Prostate gland (tissue), 2 donors: Measurements from ENCODE around the gene MFAP1. TPM values are rescaled to one million over a fixed set of nuclear protein-coding genes. Genes with fewer than 3 reads are reported as not detected.

Source experiments
- DNase-seq: peaks from one replicate; pipeline ENCODE4 v3.0.0-alpha.2; 2019; ENCODE audit warnings: low spot score
- H3K27ac ChIP-seq, 2 donors: fragments of 200-600 bp; sonication (generic); 2 replicates each; pipeline ENCODE4 v1.5.1; 2017 to 2019
- H3K27me3 ChIP-seq: fragments of 200-600 bp; sonication (generic); replicated peaks from 2 replicates; pipeline ENCODE4 v1.5.1; 2019; ENCODE audit not compliant: insufficient read depth
- H3K36me3 ChIP-seq, 2 donors: fragments of 200-600 bp; sonication (generic); 1 replicate in 1 of 2; 2 replicates in 1 of 2; pipeline versions ENCODE4 v1.5.1 to v1.8.1; 2017 to 2019
- H3K4me1 ChIP-seq: fragments of 200-600 bp; sonication (generic); replicated peaks from 2 replicates; pipeline ENCODE4 v1.5.1; 2019
- H3K4me3 ChIP-seq, 2 donors: fragments of 200-600 bp; sonication (generic); 2 replicates each; pipeline ENCODE4 v1.5.1; 2017 to 2019
- H3K9me3 ChIP-seq: fragments of 200-600 bp; sonication (generic); 2 replicates; pipeline ENCODE4 v1.5.1; 2017
- POLR2A ChIP-seq: fragments of 450-650 bp; IDR thresholded peaks from one replicate; pipeline ENCODE4 v1.6.1; 2016; ENCODE audit warnings: antibody characterized with exemption, mild to moderate bottlenecking
- POLR2AphosphoS5 ChIP-seq: sonication (generic); formaldehyde crosslinking; IDR thresholded peaks from one replicate; pipeline ENCODE4 v1.6.1; 2017; ENCODE audit warnings: antibody characterized with exemption
- WGBS: methylation state at CpG from one replicate; pipeline ENCODE4 v1.1.5; 2018; 5-methylcytosine and 5-hydroxymethylcytosine counted together
- intact Hi-C: fragments of 100-400 bp; cut with DNase I; formaldehyde crosslinking; loops from one replicate; pipeline ENCODE4 v1.14.2; 2022
- total RNA-seq, 2 donors: library from RNA; depleted of rRNA; stranded (reverse); fragments of >200 nt; gene quantifications; one replicate each; pipeline ENCODE4 v1.1.0, GENCODE V29; 2016
- TF ChIP-seq, protein P1 (sequence below), 4 experiments: fragments of 200-600 bp in 2 of 4; fragments of 450-650 bp in 2 of 4; sonication (generic) in 2 of 4; IDR thresholded peaks; 1 replicate in 3 of 4; 2 replicates in 1 of 4; pipeline ENCODE4 v1.5.1; 2016 to 2019; ENCODE audit warnings: antibody characterized with exemption in 4 of 4, mild to moderate bottlenecking in 2 of 4, moderate library complexity in 2 of 4

Gene MFAP1
- total RNA-seq, 2 donors from 2014 or later: 19.3 to 27.5 TPM

GRCh38 chr15:43799209-43799944 is 25.1 kb downstream of the MFAP1 start:
- H3K36me3 ChIP-seq: peaks cover 0 to 2% of the 10 kb centered on the region in 2 donors
- TF ChIP-seq, protein P1, sequence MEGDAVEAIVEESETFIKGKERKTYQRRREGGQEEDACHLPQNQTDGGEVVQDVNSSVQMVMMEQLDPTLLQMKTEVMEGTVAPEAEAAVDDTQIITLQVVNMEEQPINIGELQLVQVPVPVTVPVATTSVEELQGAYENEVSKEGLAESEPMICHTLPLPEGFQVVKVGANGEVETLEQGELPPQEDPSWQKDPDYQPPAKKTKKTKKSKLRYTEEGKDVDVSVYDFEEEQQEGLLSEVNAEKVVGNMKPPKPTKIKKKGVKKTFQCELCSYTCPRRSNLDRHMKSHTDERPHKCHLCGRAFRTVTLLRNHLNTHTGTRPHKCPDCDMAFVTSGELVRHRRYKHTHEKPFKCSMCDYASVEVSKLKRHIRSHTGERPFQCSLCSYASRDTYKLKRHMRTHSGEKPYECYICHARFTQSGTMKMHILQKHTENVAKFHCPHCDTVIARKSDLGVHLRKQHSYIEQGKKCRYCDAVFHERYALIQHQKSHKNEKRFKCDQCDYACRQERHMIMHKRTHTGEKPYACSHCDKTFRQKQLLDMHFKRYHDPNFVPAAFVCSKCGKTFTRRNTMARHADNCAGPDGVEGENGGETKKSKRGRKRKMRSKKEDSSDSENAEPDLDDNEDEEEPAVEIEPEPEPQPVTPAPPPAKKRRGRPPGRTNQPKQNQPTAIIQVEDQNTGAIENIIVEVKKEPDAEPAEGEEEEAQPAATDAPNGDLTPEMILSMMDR (IDR thresholded peaks at IDR 0.05): no peak
- TF ChIP-seq POLR2A (no peak), POLR2AphosphoS5 (no peak)
- peak overlapping the region; percentile 94 to 97 for H3K27ac ChIP-seq
- intact Hi-C loops: no loop called here
- 69% methylated on average over 16 of the region's 16 CpGs for WGBS
- no peak overlapping the region for H3K4me3 ChIP-seq
- DNase-seq: peak; percentile 10
- H3K9me3 ChIP-seq: no peaks in the 10 kb centered on the region
- H3K27me3 ChIP-seq: no peaks in the 10 kb centered on the region
- peaks cover 26% of the 10 kb centered on the region for H3K4me1 ChIP-seq

DNA sequence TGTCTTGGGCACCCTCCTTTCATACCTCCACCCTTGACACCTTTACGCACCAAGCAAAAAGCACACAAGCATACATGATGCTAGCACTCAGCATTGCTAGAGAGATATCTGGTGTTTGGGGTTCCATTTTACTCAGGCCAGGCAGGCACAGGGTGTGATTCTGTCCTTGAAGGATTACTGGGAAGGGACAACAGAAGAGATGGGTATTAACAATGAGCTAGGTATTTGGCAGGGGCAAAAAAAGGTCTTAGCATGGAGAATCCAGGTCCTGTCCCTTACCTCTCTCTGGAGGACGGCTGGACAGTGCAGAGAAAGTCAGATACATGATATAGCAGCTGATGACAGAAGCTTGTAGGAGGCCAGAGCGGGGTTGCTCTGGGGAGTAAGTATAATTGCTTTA is 27.9 kb downstream of the MFAP1 start:
- no peaks in the 10 kb centered on the region for H3K9me3 ChIP-seq
- DNase-seq: no peak
- peak overlapping the region in 1 of 2 donors; percentile 94 for H3K27ac ChIP-seq
- H3K4me3 ChIP-seq: no peak overlapping the region
- H3K36me3 ChIP-seq: peaks cover 4 to 5% of the 10 kb centered on the region in 2 donors
- 90% methylated on average over 3 of the region's 3 CpGs for WGBS
- intact Hi-C loops: no loop called here
- H3K4me1 ChIP-seq: peaks cover 37% of the 10 kb centered on the region
- no peaks in the 10 kb centered on the region for H3K27me3 ChIP-seq
- TF ChIP-seq POLR2A (no peak), POLR2AphosphoS5 (no peak)
- TF ChIP-seq, protein P1 (IDR thresholded peaks at IDR 0.05): no peak

DNA sequence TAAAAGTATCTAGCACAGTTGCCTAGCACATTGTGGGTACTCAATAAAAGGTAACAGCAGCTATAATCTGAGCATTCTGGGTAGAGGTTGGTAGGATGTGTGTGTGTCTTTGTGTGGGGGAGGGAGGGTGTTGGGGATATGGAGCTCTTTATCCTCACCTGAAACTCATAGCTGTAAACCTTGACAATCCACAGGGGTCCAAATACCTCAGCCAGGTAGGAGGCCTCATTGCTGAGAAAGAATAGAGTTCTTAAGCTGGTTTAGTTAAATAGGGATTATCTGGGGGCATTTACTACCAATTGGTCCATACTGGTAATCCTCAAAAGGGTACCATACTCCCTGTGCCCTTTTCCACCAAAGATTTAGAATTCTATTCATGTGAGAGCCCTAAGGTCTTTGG is 28.5 kb downstream of the MFAP1 start:
- TF ChIP-seq POLR2AphosphoS5 (no peak), POLR2A (no peak)
- TF ChIP-seq, protein P1 (IDR thresholded peaks at IDR 0.05): no peak
- peaks cover 37% of the 10 kb centered on the region for H3K4me1 ChIP-seq
- H3K27me3 ChIP-seq: no peaks in the 10 kb centered on the region
- H3K4me3 ChIP-seq: no peak overlapping the region
- no peaks in the 10 kb centered on the region for H3K9me3 ChIP-seq
- H3K27ac ChIP-seq: peak overlapping the region in 1 of 2 donors; percentile 99
- DNase-seq: no peak
- intact Hi-C loops: no loop called here
- peaks cover 4 to 5% of the 10 kb centered on the region in 2 donors for H3K36me3 ChIP-seq

- Histone ChIP-seq H3K9me3 (no peaks in the 10 kb centered on the region), H3K36me3 (peaks cover 4 to 5% of the 10 kb centered on the region in 2 donors), H3K4me3 (no peak overlapping the region), H3K27me3 (no peaks in the 10 kb centered on the region), H3K4me1 (peaks cover 37% of the 10 kb centered on the region), H3K27ac (peak overlapping the region in 1 of 2 donors; percentile 99)
- WGBS: 98% methylated on average over 2 of the region's 2 CpGs
- intact Hi-C loops: no loop called here
- no peak for TF ChIP-seq POLR2AphosphoS5
- TF ChIP-seq, protein P1 (IDR thresholded peaks at IDR 0.05): no peak
- no peak for TF ChIP-seq POLR2A
- no peak for DNase-seq
These were observed 29.3 kb downstream of the MFAP1 start for GRCh38 chr15:43795197-43795596.
